Mesenchymal stem cell (in vitro differentiated cells and primary cell): ENCODE data around the gene OR8B8.

Source experiments
- DNase-seq: peaks from one replicate; pipeline ENCODE4 v3.0.0-alpha.2; 2013
- H2AFZ ChIP-seq: one replicate; pipeline ENCODE4 v1.6.1; 2013; ENCODE audit warnings: low read depth, mild to moderate bottlenecking, control low read depth, inconsistent platforms, low read length, moderate library complexity
- H2AK5ac ChIP-seq: 2 replicates; pipeline ENCODE4 v1.6.1; 2013; ENCODE audit warnings: low read length, moderate library complexity, mild to moderate bottlenecking, inconsistent platforms; ENCODE audit not compliant: severe bottlenecking
- H2BK120ac ChIP-seq: one replicate; pipeline ENCODE4 v1.6.1; 2013; ENCODE audit warnings: low read depth, mild to moderate bottlenecking, inconsistent platforms, low read length, moderate library complexity
- H2BK12ac ChIP-seq, 2 experiments: one replicate each; pipeline ENCODE4 v1.6.1; 2013; ENCODE audit warnings: inconsistent platforms in 2 of 2, low read length in 2 of 2, mild to moderate bottlenecking in 2 of 2, moderate library complexity in 2 of 2, control low read depth in 1 of 2
- H2BK15ac ChIP-seq: one replicate; pipeline ENCODE4 v1.6.1; 2013; ENCODE audit warnings: mild to moderate bottlenecking, low read depth, inconsistent platforms; ENCODE audit not compliant: poor library complexity, severe bottlenecking
- H2BK5ac ChIP-seq: 2 replicates; pipeline ENCODE4 v1.6.1; 2013; ENCODE audit warnings: low read depth, mild to moderate bottlenecking, low read length, control low read depth, inconsistent platforms; ENCODE audit not compliant: poor library complexity, severe bottlenecking
- H3K14ac ChIP-seq, 2 experiments: one replicate each; pipeline ENCODE4 v1.6.1; 2013; ENCODE audit warnings: inconsistent platforms in 2 of 2, low read length in 2 of 2, control low read depth in 1 of 2, mild to moderate bottlenecking in 1 of 2, moderate library complexity in 1 of 2
- H3K18ac ChIP-seq, 2 experiments: one replicate each; pipeline ENCODE4 v1.6.1; 2013; ENCODE audit warnings: inconsistent platforms in 2 of 2, low read length in 2 of 2, control low read depth in 1 of 2, low read depth in 1 of 2, mild to moderate bottlenecking in 1 of 2
- H3K23ac ChIP-seq, 2 experiments: one replicate each; pipeline ENCODE4 v1.6.1; 2013; ENCODE audit warnings: inconsistent platforms in 2 of 2, low read length in 2 of 2, mild to moderate bottlenecking in 2 of 2, moderate library complexity in 2 of 2, control low read depth in 1 of 2
- H3K27ac ChIP-seq: 2 replicates; pipeline ENCODE4 v1.5.1; 2013; ENCODE audit warnings: mild to moderate bottlenecking, moderate library complexity, low read length, control low read depth, inconsistent platforms; ENCODE audit not compliant: poor library complexity, severe bottlenecking
- H3K27me3 ChIP-seq, 2 experiments: 2 replicates each; pipeline versions ENCODE4 v1.6.1 to v1.7.0; 2013; ENCODE audit warnings: low read length in 2 of 2, mild to moderate bottlenecking in 2 of 2, moderate library complexity in 2 of 2, control low read depth in 1 of 2, inconsistent platforms in 1 of 2; ENCODE audit not compliant: control insufficient read depth in 1 of 2, insufficient read depth in 1 of 2
- H3K36me3 ChIP-seq, 2 experiments: 2 replicates each; pipeline versions ENCODE4 v1.6.1 to v1.7.0; 2013; ENCODE audit warnings: low read length in 2 of 2, control low read depth in 1 of 2, inconsistent platforms in 1 of 2, low read depth in 1 of 2, mild to moderate bottlenecking in 1 of 2; ENCODE audit not compliant: insufficient read depth in 2 of 2, control insufficient read depth in 1 of 2
- H3K4ac ChIP-seq, 2 experiments: one replicate each; pipeline ENCODE4 v1.6.1; 2013; ENCODE audit warnings: inconsistent platforms in 2 of 2, low read length in 2 of 2, mild to moderate bottlenecking in 2 of 2, moderate library complexity in 2 of 2, control low read depth in 1 of 2, low read depth in 1 of 2
- H3K4me1 ChIP-seq: 2 replicates; pipeline ENCODE4 v1.6.1; 2013; ENCODE audit warnings: low read depth, low read length, control low read depth; ENCODE audit not compliant: control insufficient read depth, insufficient read depth
- H3K4me2 ChIP-seq: 2 replicates; pipeline ENCODE4 v1.6.1; 2013; ENCODE audit warnings: low read length, mild to moderate bottlenecking, inconsistent platforms; ENCODE audit not compliant: poor library complexity, severe bottlenecking
- H3K4me3 ChIP-seq, 2 experiments: 2 replicates each; pipeline versions ENCODE4 v1.5.1 to v1.7.0; 2013; ENCODE audit warnings: low read length in 2 of 2, mild to moderate bottlenecking in 2 of 2, control low read depth in 1 of 2, low read depth in 1 of 2; ENCODE audit not compliant: insufficient read depth in 1 of 2
- H3K79me1 ChIP-seq: replicated peaks from 2 replicates; pipeline ENCODE4 v1.6.1; 2013; ENCODE audit warnings: mild to moderate bottlenecking, control low read depth, low read length, inconsistent platforms; ENCODE audit not compliant: poor library complexity, severe bottlenecking
- H3K9ac ChIP-seq: 2 replicates; pipeline ENCODE4 v1.7.0; 2013; ENCODE audit warnings: mild to moderate bottlenecking, low read length, moderate library complexity
- H3K9me3 ChIP-seq: 2 replicates; pipeline ENCODE4 v1.7.0; 2013; ENCODE audit warnings: mild to moderate bottlenecking, low read length; ENCODE audit not compliant: control insufficient read depth
- H4K8ac ChIP-seq: one replicate; pipeline ENCODE4 v1.6.1; 2013; ENCODE audit warnings: inconsistent platforms, mild to moderate bottlenecking, low read length, moderate library complexity
- H4K91ac ChIP-seq: one replicate; pipeline ENCODE4 v1.6.1; 2013; ENCODE audit warnings: mild to moderate bottlenecking, low read length, inconsistent platforms
- WGBS: methylation state at CpG from one replicate; pipeline ENCODE4 v1.1.7; 2013; ENCODE audit warnings: mixed read lengths; 5-methylcytosine and 5-hydroxymethylcytosine counted together

The OR8B8 gene

GRCh38 chr11:124467381-124467927 lies 22.0 kb upstream of the OR8B8 start:
- Histone ChIP-seq H3K9me3 (no peaks in the 10 kb centered on the region), H3K4ac (no peak overlapping the region), H2AK5ac (no peak overlapping the region), H3K18ac (no peak overlapping the region), H3K36me3 (no peaks in the 10 kb centered on the region), H3K23ac (no peak overlapping the region), H3K27ac (no peak overlapping the region), H2BK12ac (no peak overlapping the region), H3K79me1 (no peaks in the 10 kb centered on the region), H4K8ac (no peak overlapping the region), H3K4me1 (peaks cover 1% of the 10 kb centered on the region), H2AFZ (no peak overlapping the region), H2BK15ac (no peak overlapping the region), H3K14ac (no peak overlapping the region), H3K4me2 (no peak overlapping the region), H3K4me3 (no peak overlapping the region), H3K27me3 (no peaks in the 10 kb centered on the region), H2BK5ac (no peak overlapping the region), H3K9ac (no peak overlapping the region), H2BK120ac (no peak overlapping the region), H4K91ac (no peak overlapping the region)
- WGBS, result 98% methylated on average over 7 of the region's 8 CpGs
- DNase-seq, result no peak

GRCh38 chr11:124465368-124465767 lies 19.9 kb upstream of the OR8B8 start:
- Histone ChIP-seq H3K23ac (no peak overlapping the region), H2AK5ac (no peak overlapping the region), H4K8ac (no peak overlapping the region), H3K18ac (no peak overlapping the region), H3K27me3 (no peaks in the 10 kb centered on the region), H3K14ac (no peak overlapping the region), H2BK5ac (no peak overlapping the region), H3K36me3 (no peaks in the 10 kb centered on the region), H4K91ac (no peak overlapping the region), H2AFZ (no peak overlapping the region), H3K4me3 (no peak overlapping the region), H3K27ac (no peak overlapping the region), H3K4me2 (no peak overlapping the region), H2BK15ac (no peak overlapping the region), H3K4ac (no peak overlapping the region), H3K79me1 (no peaks in the 10 kb centered on the region), H3K4me1 (peaks cover 1% of the 10 kb centered on the region), H3K9ac (no peak overlapping the region), H3K9me3 (no peaks in the 10 kb centered on the region), H2BK120ac (no peak overlapping the region), H2BK12ac (no peak overlapping the region)
- 90% methylated on average over 4 of the region's 4 CpGs for WGBS
- DNase-seq, result no peak

DNA sequence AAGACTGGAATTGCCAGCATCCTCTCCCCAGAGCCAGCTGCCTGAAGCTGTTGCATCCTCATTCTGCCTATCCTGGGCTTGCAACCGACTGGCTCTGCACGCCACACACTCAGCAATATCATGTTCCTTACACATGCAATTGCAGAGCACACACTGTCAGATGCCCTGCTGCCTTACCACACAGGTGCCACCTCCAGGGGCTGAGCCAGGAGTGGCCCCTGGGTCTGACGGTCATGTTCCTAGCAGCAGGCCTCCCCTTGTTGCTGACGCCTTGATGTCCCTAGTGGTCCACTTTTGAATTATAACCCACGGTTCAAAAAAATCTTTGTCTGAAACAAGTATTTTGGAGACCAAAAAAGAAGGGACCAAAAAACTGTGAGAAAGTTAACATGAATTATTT lies 18.5 kb upstream of the OR8B8 start:
- no peaks in the 10 kb centered on the region for H3K79me1 ChIP-seq
- H3K23ac ChIP-seq, result no peak overlapping the region
- H4K91ac ChIP-seq, result no peak overlapping the region
- H2BK120ac ChIP-seq, result no peak overlapping the region
- H2AFZ ChIP-seq, result no peak overlapping the region
- no peak overlapping the region for H3K4me2 ChIP-seq
- H3K4ac ChIP-seq, result no peak overlapping the region
- H3K4me3 ChIP-seq, result no peak overlapping the region
- no peak overlapping the region for H2AK5ac ChIP-seq
- no peak overlapping the region for H2BK12ac ChIP-seq
- no peak overlapping the region for H3K18ac ChIP-seq
- no peak overlapping the region for H2BK5ac ChIP-seq
- H3K14ac ChIP-seq, result no peak overlapping the region
- peaks cover 1% of the 10 kb centered on the region for H3K4me1 ChIP-seq
- H4K8ac ChIP-seq, result no peak overlapping the region
- DNase-seq, result no peak
- no peaks in the 10 kb centered on the region for H3K27me3 ChIP-seq
- WGBS, result 72% methylated on average over 4 of the region's 5 CpGs
- H3K27ac ChIP-seq, result no peak overlapping the region
- H3K36me3 ChIP-seq, result no peaks in the 10 kb centered on the region
- no peaks in the 10 kb centered on the region for H3K9me3 ChIP-seq
- no peak overlapping the region for H3K9ac ChIP-seq
- H2BK15ac ChIP-seq, result no peak overlapping the region

DNA sequence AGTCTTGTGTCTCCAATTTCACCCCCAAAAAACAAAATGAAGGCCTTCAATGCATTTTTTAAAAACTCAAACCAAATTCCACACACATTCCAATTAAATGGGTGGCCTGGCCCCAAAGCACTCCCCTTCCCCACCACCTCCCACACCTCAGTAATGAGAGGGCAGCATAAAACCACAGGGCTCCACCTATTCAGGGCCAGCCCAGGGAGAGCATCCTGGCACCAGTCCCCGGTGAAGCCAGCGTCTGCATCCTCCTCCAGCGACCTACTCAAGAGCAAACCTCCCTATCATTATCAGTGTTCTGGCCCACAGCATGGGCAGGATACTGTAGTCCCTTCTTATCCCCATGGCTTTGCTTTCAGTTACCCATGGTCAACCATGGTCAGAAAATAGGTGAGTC lies 17.8 kb upstream of the OR8B8 start:
- 72% methylated on average over 3 of the region's 3 CpGs for WGBS
- H3K27me3 ChIP-seq, result no peaks in the 10 kb centered on the region
- no peaks in the 10 kb centered on the region for H3K9me3 ChIP-seq

More for the DNA sequence above, 17.8 kb upstream of the OR8B8 start:
- Histone ChIP-seq H3K4me3 (no peak overlapping the region), H3K4me2 (no peak overlapping the region), H3K79me1 (no peaks in the 10 kb centered on the region), H2AFZ (no peak overlapping the region), H2BK120ac (no peak overlapping the region), H3K4ac (no peak overlapping the region), H2BK15ac (no peak overlapping the region), H2BK12ac (no peak overlapping the region), H3K27ac (no peak overlapping the region), H3K36me3 (no peaks in the 10 kb centered on the region), H3K23ac (no peak overlapping the region), H3K9ac (no peak overlapping the region), H3K18ac (no peak overlapping the region), H3K14ac (no peak overlapping the region), H3K4me1 (peaks cover 1% of the 10 kb centered on the region), H4K91ac (no peak overlapping the region), H2BK5ac (no peak overlapping the region), H2AK5ac (no peak overlapping the region), H4K8ac (no peak overlapping the region)
- no peak for DNase-seq
